Lower lobe of right lung (tissue), 2 donors: ENCODE measurements around the gene ROGDI. TPM values are rescaled to one million over a fixed set of nuclear protein-coding genes. Genes with fewer than 3 reads are reported as not detected.

Experiments used
- ATAC-seq, 2 donors: fragments of 200-7000 bp; cut with Tn5 transposase; one replicate each; pipeline ENCODE4 v1.9.1; 2020 to 2022; ENCODE audit warnings: mild to moderate bottlenecking in 2 of 2, moderate library complexity in 2 of 2
- DNase-seq: peaks from one replicate; pipeline ENCODE4 v3.0.0-alpha.2; 2020
- H3K27ac ChIP-seq: fragments of 200-600 bp; one replicate; pipeline ENCODE4 v1.8.0; 2022
- H3K27me3 ChIP-seq: fragments of 200-600 bp; one replicate; pipeline ENCODE4 v1.8.0; 2022; ENCODE audit warnings: low read depth
- H3K36me3 ChIP-seq: fragments of 200-600 bp; one replicate; pipeline ENCODE4 v1.8.0; 2022; ENCODE audit warnings: mild to moderate bottlenecking
- H3K4me1 ChIP-seq: fragments of 200-600 bp; one replicate; pipeline ENCODE4 v1.8.0; 2022
- H3K4me3 ChIP-seq: fragments of 200-600 bp; one replicate; pipeline ENCODE4 v1.8.0; 2022; ENCODE audit warnings: mild to moderate bottlenecking
- H3K9me3 ChIP-seq: fragments of 200-600 bp; one replicate; pipeline ENCODE4 v1.8.0; 2022
- CTCF ChIP-seq: fragments of 200-600 bp; IDR thresholded peaks from one replicate; pipeline ENCODE4 v1.8.0; 2022; ENCODE audit warnings: antibody characterized with exemption, mild to moderate bottlenecking
- intact Hi-C: fragments of 100-400 bp; cut with DNase I; formaldehyde crosslinking; loops from one replicate; pipeline ENCODE4 v1.11.0; 2022
- total RNA-seq: library from RNA; stranded (reverse); fragmentation: NEBNext Ultra II Directional; extraction: Animal tissue kit (Norgen Biotek cat#: 25700); gene quantifications from one replicate; pipeline ENCODE4 v1.2.1, GENCODE V29; 2021
- donor health status: DM: no; HTN: yes; CAD: no; lungs with severe emphysema.

ROGDI gene
- total RNA-seq, 1 donor from 2014 or later = 24.9 TPM

- ATAC-seq = peak in 1 of 2 donors; percentile 2
- Histone ChIP-seq H3K36me3 (peaks cover 28% of the 10 kb centered on the region), H3K27me3 (no peaks in the 10 kb centered on the region), H3K4me3 (peak overlapping the region; percentile 8), H3K4me1 (peaks cover 31% of the 10 kb centered on the region), H3K9me3 (no peaks in the 10 kb centered on the region), H3K27ac (no peak overlapping the region)
- no peak for TF ChIP-seq CTCF
- intact Hi-C loops = no loop called here
- DNase-seq = peak; percentile 81
These were observed 2.0 kb downstream of the ROGDI start for GRCh38 chr16:4800290-4801041.

GRCh38 chr16:4799171-4799855 is 3.1 kb downstream of the ROGDI start:
- DNase-seq (no peak), ATAC-seq (no peak)
- Histone ChIP-seq H3K27ac (no peak overlapping the region), H3K4me3 (no peak overlapping the region), H3K27me3 (no peaks in the 10 kb centered on the region), H3K9me3 (no peaks in the 10 kb centered on the region), H3K4me1 (peaks cover 31% of the 10 kb centered on the region), H3K36me3 (peaks cover 16% of the 10 kb centered on the region)
- TF ChIP-seq CTCF = no peak
- intact Hi-C loops = no loop called here

- H3K27ac ChIP-seq = no peak overlapping the region
- intact Hi-C loops = no loop called here
- ATAC-seq (no peak), DNase-seq (no peak)
- no peak for TF ChIP-seq CTCF
- no peak overlapping the region for H3K4me3 ChIP-seq
- no peaks in the 10 kb centered on the region for H3K27me3 ChIP-seq
- peaks cover 27% of the 10 kb centered on the region for H3K4me1 ChIP-seq
- H3K36me3 ChIP-seq = peaks cover 14% of the 10 kb centered on the region
- no peaks in the 10 kb centered on the region for H3K9me3 ChIP-seq
These were observed 4.0 kb downstream of the ROGDI start for GRCh38 chr16:4798456-4798855.

- Histone ChIP-seq H3K9me3 (no peaks in the 10 kb centered on the region), H3K36me3 (peaks cover 14% of the 10 kb centered on the region), H3K27ac (no peak overlapping the region), H3K4me1 (peaks cover 21% of the 10 kb centered on the region), H3K27me3 (no peaks in the 10 kb centered on the region), H3K4me3 (no peak overlapping the region)
- intact Hi-C loops = no loop called here
- DNase-seq = no peak
- ATAC-seq = no peak
- TF ChIP-seq CTCF = no peak
These were observed 4.6 kb downstream of the ROGDI start for GRCh38 chr16:4797805-4798252.

- ATAC-seq (no peak), DNase-seq (no peak)
- H3K36me3 ChIP-seq = peaks cover 14% of the 10 kb centered on the region
- peaks cover 21% of the 10 kb centered on the region for H3K4me1 ChIP-seq
- H3K9me3 ChIP-seq = no peaks in the 10 kb centered on the region
- no peak overlapping the region for H3K27ac ChIP-seq
- TF ChIP-seq CTCF = no peak
- no peaks in the 10 kb centered on the region for H3K27me3 ChIP-seq
- no peak overlapping the region for H3K4me3 ChIP-seq
- intact Hi-C loops = no loop called here
These were observed 5.2 kb downstream of the ROGDI start for GRCh38 chr16:4796982-4797804.
